WTC11 (cell line): Measurements from ENCODE around the gene STRADA.

Experiments used
- CTCF ChIP-seq: fragments of 200-600 bp; IDR thresholded peaks from 2 replicates; pipeline ENCODE4 v1.8.0; 2022; ENCODE audit warnings: antibody characterized with exemption
- TF ChIP-seq, protein P1 (sequence below): sonication (generic); formaldehyde crosslinking; IDR thresholded peaks from 2 replicates; pipeline ENCODE4 v1.8.0; 2023; ENCODE audit warnings: missing genetic modification reagents, mild to moderate bottlenecking, borderline replicate concordance

- TF ChIP-seq, protein P1, sequence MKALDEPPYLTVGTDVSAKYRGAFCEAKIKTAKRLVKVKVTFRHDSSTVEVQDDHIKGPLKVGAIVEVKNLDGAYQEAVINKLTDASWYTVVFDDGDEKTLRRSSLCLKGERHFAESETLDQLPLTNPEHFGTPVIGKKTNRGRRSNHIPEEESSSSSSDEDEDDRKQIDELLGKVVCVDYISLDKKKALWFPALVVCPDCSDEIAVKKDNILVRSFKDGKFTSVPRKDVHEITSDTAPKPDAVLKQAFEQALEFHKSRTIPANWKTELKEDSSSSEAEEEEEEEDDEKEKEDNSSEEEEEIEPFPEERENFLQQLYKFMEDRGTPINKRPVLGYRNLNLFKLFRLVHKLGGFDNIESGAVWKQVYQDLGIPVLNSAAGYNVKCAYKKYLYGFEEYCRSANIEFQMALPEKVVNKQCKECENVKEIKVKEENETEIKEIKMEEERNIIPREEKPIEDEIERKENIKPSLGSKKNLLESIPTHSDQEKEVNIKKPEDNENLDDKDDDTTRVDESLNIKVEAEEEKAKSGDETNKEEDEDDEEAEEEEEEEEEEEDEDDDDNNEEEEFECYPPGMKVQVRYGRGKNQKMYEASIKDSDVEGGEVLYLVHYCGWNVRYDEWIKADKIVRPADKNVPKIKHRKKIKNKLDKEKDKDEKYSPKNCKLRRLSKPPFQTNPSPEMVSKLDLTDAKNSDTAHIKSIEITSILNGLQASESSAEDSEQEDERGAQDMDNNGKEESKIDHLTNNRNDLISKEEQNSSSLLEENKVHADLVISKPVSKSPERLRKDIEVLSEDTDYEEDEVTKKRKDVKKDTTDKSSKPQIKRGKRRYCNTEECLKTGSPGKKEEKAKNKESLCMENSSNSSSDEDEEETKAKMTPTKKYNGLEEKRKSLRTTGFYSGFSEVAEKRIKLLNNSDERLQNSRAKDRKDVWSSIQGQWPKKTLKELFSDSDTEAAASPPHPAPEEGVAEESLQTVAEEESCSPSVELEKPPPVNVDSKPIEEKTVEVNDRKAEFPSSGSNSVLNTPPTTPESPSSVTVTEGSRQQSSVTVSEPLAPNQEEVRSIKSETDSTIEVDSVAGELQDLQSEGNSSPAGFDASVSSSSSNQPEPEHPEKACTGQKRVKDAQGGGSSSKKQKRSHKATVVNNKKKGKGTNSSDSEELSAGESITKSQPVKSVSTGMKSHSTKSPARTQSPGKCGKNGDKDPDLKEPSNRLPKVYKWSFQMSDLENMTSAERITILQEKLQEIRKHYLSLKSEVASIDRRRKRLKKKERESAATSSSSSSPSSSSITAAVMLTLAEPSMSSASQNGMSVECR (CRISPR knock-in tag) = no peak
- TF ChIP-seq CTCF = no peak
These were observed 68.7 kb downstream of the STRADA start for GRCh38 chr17:63672856-63673255.
